IMR-90 (cell line): ENCODE results near the gene DEUP1.

ENCODE experiments used
- BHLHE40 ChIP-seq: fragments of 150-350 bp; IDR thresholded peaks from 2 replicates; pipeline ENCODE4 v1.6.1; 2016; ENCODE audit warnings: mild to moderate bottlenecking, low read depth, low read length
- CEBPB ChIP-seq: IDR thresholded peaks from 2 replicates; pipeline ENCODE4 v1.6.1; 2012; ENCODE audit warnings: low read depth, low read length, improper control_type of control experiment
- CHD1 ChIP-seq: IDR thresholded peaks from 2 replicates; pipeline ENCODE4 v1.6.1; 2012; ENCODE audit warnings: low read depth, low read length, improper control_type of control experiment
- FOS ChIP-seq: fragments of 150-350 bp; IDR thresholded peaks from 2 replicates; pipeline ENCODE4 v1.6.1; 2016; ENCODE audit warnings: low read depth, low read length
- MAFK ChIP-seq: IDR thresholded peaks from 2 replicates; pipeline ENCODE4 v1.6.1; 2012; ENCODE audit warnings: low read depth, low read length, improper control_type of control experiment
- MAZ ChIP-seq: IDR thresholded peaks from 2 replicates; pipeline ENCODE4 v1.6.1; 2012; ENCODE audit warnings: low read depth, mild to moderate bottlenecking, low read length, improper control_type of control experiment, moderate library complexity, borderline replicate concordance
- MXI1 ChIP-seq: IDR thresholded peaks from 2 replicates; pipeline ENCODE4 v1.6.1; 2012; ENCODE audit warnings: low read depth, mild to moderate bottlenecking, low read length, moderate library complexity, borderline replicate concordance
- NFE2L2 ChIP-seq: fragments of 150-350 bp; IDR thresholded peaks from 2 replicates; pipeline ENCODE4 v1.6.1; 2016; ENCODE audit warnings: low read depth, mild to moderate bottlenecking, low read length
- POLR2A ChIP-seq: IDR thresholded peaks from 2 replicates; pipeline ENCODE4 v1.6.1; 2012; ENCODE audit warnings: mild to moderate bottlenecking, low read depth, low read length
- RAD21 ChIP-seq: IDR thresholded peaks from 2 replicates; pipeline ENCODE4 v1.6.1; 2012; ENCODE audit warnings: low read length, improper control_type of control experiment
- SMC3 ChIP-seq: fragments of 150-350 bp; IDR thresholded peaks from 2 replicates; pipeline ENCODE4 v1.6.1; 2016; ENCODE audit warnings: low read depth, mild to moderate bottlenecking, antibody characterized with exemption, low read length, moderate library complexity
- TF ChIP-seq, protein P1 (sequence below): conservative IDR thresholded peaks from 2 replicates; pipeline ENCODE4 v1.5.1; 2012; ENCODE audit warnings: mild to moderate bottlenecking, low read depth, low read length, improper control_type of control experiment
- TF ChIP-seq, protein P2 (sequence below): fragments of 150-350 bp; IDR thresholded peaks from 2 replicates; pipeline ENCODE4 v1.6.1; 2017; ENCODE audit warnings: mild to moderate bottlenecking, antibody characterized with exemption, low read length, low read depth
- TF ChIP-seq, protein P3 (sequence below): fragments of 150-350 bp; IDR thresholded peaks from 2 replicates; pipeline ENCODE4 v1.6.1; 2016; ENCODE audit warnings: low read depth, mild to moderate bottlenecking, low read length, moderate library complexity, borderline replicate concordance

DNA sequence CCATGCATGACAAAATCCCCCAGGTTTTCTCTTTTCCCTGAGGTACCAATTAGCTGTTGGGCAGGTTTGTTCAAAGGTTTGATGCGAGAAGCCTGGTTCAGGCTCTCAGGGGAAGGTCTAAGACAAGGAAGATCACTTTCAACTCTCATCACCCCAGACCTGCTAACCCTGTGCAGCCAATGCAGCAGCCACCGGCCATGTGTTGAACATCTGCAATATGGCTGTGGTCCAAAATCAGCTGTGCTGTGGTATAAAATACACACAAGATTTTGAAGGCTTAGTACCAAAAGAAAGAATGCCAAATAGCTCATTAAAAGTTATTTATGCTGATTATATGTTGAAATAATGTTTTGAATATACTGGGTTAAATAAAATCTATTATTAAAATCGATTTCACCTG, 154.2 kb downstream of the DEUP1 start:
- TF ChIP-seq, protein P1, sequence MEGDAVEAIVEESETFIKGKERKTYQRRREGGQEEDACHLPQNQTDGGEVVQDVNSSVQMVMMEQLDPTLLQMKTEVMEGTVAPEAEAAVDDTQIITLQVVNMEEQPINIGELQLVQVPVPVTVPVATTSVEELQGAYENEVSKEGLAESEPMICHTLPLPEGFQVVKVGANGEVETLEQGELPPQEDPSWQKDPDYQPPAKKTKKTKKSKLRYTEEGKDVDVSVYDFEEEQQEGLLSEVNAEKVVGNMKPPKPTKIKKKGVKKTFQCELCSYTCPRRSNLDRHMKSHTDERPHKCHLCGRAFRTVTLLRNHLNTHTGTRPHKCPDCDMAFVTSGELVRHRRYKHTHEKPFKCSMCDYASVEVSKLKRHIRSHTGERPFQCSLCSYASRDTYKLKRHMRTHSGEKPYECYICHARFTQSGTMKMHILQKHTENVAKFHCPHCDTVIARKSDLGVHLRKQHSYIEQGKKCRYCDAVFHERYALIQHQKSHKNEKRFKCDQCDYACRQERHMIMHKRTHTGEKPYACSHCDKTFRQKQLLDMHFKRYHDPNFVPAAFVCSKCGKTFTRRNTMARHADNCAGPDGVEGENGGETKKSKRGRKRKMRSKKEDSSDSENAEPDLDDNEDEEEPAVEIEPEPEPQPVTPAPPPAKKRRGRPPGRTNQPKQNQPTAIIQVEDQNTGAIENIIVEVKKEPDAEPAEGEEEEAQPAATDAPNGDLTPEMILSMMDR = no peak
- no peak for TF ChIP-seq MXI1
- no peak for TF ChIP-seq RAD21
- no peak for TF ChIP-seq POLR2A
- no peak for TF ChIP-seq MAFK
- TF ChIP-seq, protein P2, sequence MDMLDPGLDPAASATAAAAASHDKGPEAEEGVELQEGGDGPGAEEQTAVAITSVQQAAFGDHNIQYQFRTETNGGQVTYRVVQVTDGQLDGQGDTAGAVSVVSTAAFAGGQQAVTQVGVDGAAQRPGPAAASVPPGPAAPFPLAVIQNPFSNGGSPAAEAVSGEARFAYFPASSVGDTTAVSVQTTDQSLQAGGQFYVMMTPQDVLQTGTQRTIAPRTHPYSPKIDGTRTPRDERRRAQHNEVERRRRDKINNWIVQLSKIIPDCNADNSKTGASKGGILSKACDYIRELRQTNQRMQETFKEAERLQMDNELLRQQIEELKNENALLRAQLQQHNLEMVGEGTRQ = no peak
- no peak for TF ChIP-seq CEBPB
- TF ChIP-seq SMC3 = no peak
- TF ChIP-seq MAZ = no peak
- TF ChIP-seq NFE2L2 = no peak
- TF ChIP-seq CHD1 = no peak
- TF ChIP-seq, protein P3, sequence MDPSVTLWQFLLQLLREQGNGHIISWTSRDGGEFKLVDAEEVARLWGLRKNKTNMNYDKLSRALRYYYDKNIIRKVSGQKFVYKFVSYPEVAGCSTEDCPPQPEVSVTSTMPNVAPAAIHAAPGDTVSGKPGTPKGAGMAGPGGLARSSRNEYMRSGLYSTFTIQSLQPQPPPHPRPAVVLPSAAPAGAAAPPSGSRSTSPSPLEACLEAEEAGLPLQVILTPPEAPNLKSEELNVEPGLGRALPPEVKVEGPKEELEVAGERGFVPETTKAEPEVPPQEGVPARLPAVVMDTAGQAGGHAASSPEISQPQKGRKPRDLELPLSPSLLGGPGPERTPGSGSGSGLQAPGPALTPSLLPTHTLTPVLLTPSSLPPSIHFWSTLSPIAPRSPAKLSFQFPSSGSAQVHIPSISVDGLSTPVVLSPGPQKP = no peak
- TF ChIP-seq BHLHE40 = no peak
- no peak for TF ChIP-seq FOS
